Fibroblast of the aortic adventitia (primary cell): ENCODE results near the gene DTX3. TPM values are rescaled to one million over a fixed set of nuclear protein-coding genes. Genes with fewer than 3 reads are reported as not detected.

Source experiments
- DNase-seq: peaks from one replicate; pipeline ENCODE4 v3.0.0-alpha.2; 2010; ENCODE audit warnings: low read depth
- H3K4me3 ChIP-seq: 2 replicates; pipeline ENCODE4 v1.5.1; 2011; ENCODE audit warnings: low read depth, mild to moderate bottlenecking, control low read depth, low read length, moderate library complexity
- CTCF ChIP-seq: IDR thresholded peaks from 2 replicates; pipeline ENCODE4 v1.5.1; 2011; ENCODE audit warnings: mild to moderate bottlenecking, low read length, control low read depth, inconsistent platforms; ENCODE audit not compliant: insufficient read depth
- total RNA-seq: library from RNA; depleted of rRNA; stranded (reverse); fragments of >200 nt; gene quantifications from 2 replicates; pipeline ENCODE4 v1.2.3, GENCODE V29; 2012; ENCODE audit warnings: low replicate concordance

The DTX3 gene
- total RNA-seq, 1 donor: 16.9 TPM

DNA sequence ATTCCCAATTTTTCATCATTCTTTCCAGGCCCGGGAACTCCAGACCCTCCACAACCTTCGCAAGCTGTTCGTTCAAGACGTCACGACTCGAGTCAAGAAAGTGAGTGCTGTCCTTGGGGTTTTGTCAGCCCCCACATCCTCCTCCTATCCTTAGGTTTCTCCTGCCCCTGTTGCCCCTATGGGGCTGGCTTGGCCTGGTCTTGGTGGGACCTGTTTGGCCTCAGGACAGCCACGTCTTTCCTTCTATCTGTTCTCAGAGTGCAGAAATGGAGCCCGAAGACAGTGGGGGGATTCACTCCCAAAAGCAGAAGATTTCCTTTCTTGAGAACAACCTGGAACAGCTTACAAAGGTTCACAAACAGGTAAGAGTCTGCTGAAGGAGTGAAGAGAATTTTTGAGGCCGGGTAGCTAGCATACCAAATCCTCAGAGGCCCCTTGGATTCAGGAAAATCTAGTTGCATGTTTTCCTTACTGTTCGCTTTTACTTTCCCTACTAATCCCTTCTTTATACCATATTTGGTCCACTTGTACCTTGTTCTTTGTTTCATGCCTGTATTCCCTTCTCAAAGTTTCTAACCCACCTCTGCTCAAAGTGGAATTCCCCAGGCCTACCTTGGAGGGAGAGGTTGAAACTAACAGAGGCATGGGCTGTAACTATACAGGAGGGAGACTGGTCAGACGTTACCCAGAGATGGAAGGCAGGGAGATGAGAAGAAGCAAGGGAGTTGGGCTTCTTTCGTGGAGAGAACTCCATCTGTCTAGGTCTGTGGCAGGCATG is 26.5 kb upstream of the DTX3 start:
- no peak for TF ChIP-seq CTCF
- H3K4me3 ChIP-seq: no peak overlapping the region
- DNase-seq: no peak

GRCh38 chr12:57579011-57579410 is 25.6 kb upstream of the DTX3 start:
- no peak for DNase-seq
- no peak overlapping the region for H3K4me3 ChIP-seq
- TF ChIP-seq CTCF: no peak

GRCh38 chr12:57579677-57580465 is 24.8 kb upstream of the DTX3 start:
- no peak for DNase-seq
- TF ChIP-seq CTCF: no peak

DNA sequence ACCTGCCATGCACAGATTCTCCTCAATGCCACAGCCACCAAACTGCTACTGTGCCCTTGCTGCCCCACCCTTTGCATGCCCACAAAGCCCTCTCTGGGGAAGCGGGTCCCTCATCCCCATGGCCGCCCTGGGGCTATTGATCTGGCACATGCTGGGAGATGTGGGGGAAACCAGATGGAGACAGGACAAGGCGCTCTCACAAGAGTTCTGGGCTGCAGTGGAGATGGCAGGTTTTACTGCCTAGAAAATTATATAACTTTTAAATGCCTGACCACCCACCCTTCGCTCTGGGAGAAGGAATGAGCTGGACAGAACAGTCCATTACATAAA is 24.2 kb upstream of the DTX3 start:
- no peak for TF ChIP-seq CTCF
- no peak for DNase-seq
- no peak overlapping the region for H3K4me3 ChIP-seq

More at GRCh38 chr12:57579677-57580465, 24.8 kb upstream of the DTX3 start:
- no peak overlapping the region for H3K4me3 ChIP-seq

DNA sequence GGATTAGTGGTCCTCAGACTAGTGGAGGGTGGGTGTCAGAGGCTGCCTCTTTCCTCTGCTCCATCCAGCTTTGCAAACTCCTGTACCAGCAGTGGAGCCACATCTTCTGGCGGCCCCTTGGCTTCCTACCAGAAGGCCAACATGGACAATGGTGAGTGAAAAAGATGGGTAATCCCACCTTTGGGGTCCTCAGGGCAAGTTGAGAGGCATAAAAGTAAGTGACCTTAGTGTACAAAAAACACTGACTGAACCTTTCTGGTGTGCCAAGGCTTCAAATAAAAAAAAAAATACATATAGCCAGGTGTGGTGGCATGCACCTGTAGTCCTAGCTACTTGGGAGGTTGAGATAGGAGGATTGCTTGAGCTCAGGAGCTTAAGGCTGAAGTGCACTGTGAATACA is 22.8 kb upstream of the DTX3 start:
- no peak for TF ChIP-seq CTCF
- H3K4me3 ChIP-seq: no peak overlapping the region
- DNase-seq: no peak

DNA sequence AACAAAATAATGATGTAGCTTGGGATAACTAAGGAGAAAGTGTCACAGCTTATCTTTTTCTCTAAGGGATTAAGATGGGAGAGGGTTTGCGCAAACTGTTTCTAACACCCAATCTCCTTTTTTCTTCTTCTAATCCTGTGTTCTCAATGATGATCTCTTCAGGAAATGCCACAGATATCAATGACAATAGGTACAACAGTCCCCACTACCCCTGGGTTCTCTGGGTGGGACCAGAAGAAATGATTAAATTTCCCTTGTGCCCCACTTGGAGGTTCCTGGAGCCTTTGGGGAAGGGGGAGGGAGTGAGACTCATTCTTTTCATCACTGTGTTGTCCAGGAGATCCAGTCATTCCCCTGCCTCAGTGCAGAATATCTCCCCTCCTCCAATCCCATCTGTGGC is 22.2 kb upstream of the DTX3 start:
- no peak overlapping the region for H3K4me3 ChIP-seq
- no peak for TF ChIP-seq CTCF
- no peak for DNase-seq
